GM19239 (cell line): ENCODE results near the gene FOXO3.

ENCODE experiments used
- DNase-seq: peaks from one replicate; pipeline ENCODE4 v3.0.0; 2011; ENCODE audit warnings: low spot score; ENCODE audit not compliant: insufficient read length
- FAIRE-seq: peaks from 2 replicates; lab custom pipeline; 2011; peaks lifted over from hg19 to GRCh38; lab: Jason Lieb, UNC

The FOXO3 gene

GRCh38 chr6:108619431-108620197 is 58.9 kb downstream of the FOXO3 start:
- no peak for DNase-seq
- no peak for FAIRE-seq

GRCh38 chr6:108621117-108621516 is 60.4 kb downstream of the FOXO3 start:
- DNase-seq: no peak
- no peak for FAIRE-seq

GRCh38 chr6:108622641-108623298 is 62.1 kb downstream of the FOXO3 start:
- DNase-seq: no peak
- no peak for FAIRE-seq

GRCh38 chr6:108623995-108624394 is 63.3 kb downstream of the FOXO3 start:
- FAIRE-seq (no peak), DNase-seq (no peak)

GRCh38 chr6:108625581-108625980 is 64.9 kb downstream of the FOXO3 start:
- DNase-seq: no peak
- no peak for FAIRE-seq

- no peak for DNase-seq
- FAIRE-seq: no peak
Measured at GRCh38 chr6:108626777-108627176, 66.1 kb downstream of the FOXO3 start.

- FAIRE-seq (no peak), DNase-seq (no peak)
Measured at GRCh38 chr6:108627692-108628550, 67.2 kb downstream of the FOXO3 start.

GRCh38 chr6:108630050-108630714 is 69.5 kb downstream of the FOXO3 start:
- DNase-seq: no peak
- no peak for FAIRE-seq

GRCh38 chr6:108632441-108632840 is 71.7 kb downstream of the FOXO3 start:
- FAIRE-seq (no peak), DNase-seq (no peak)

GRCh38 chr6:108633436-108633835 is 72.7 kb downstream of the FOXO3 start:
- DNase-seq (no peak), FAIRE-seq (no peak)

- DNase-seq (no peak), FAIRE-seq (no peak)
Measured at GRCh38 chr6:108635505-108636226, 74.9 kb downstream of the FOXO3 start.

- FAIRE-seq (no peak), DNase-seq (no peak)
Measured at GRCh38 chr6:108637963-108638362, 77.2 kb downstream of the FOXO3 start.

- no peak for FAIRE-seq
- no peak for DNase-seq
Measured at GRCh38 chr6:108638993-108639392, 78.3 kb downstream of the FOXO3 start.

GRCh38 chr6:108640104-108640503 is 79.4 kb downstream of the FOXO3 start:
- no peak for FAIRE-seq

GRCh38 chr6:108643184-108643583 is 82.5 kb downstream of the FOXO3 start:
- no peak for DNase-seq
- no peak for FAIRE-seq

More at GRCh38 chr6:108640104-108640503, 79.4 kb downstream of the FOXO3 start:
- no peak for DNase-seq

- FAIRE-seq (no peak), DNase-seq (no peak)
Measured at GRCh38 chr6:108644252-108644651, 83.5 kb downstream of the FOXO3 start.

- no peak for DNase-seq
- FAIRE-seq: no peak
Measured at GRCh38 chr6:108648191-108648590, 87.5 kb downstream of the FOXO3 start.

- FAIRE-seq (no peak), DNase-seq (no peak)
Measured at GRCh38 chr6:108650325-108650724, 89.6 kb downstream of the FOXO3 start.

GRCh38 chr6:108650781-108651180 is 90.1 kb downstream of the FOXO3 start:
- FAIRE-seq: no peak
- no peak for DNase-seq
